OCI-M1 (cell line): ENCODE data around the gene ZNF276.
A peak's percentile ranks its signal among the peaks of the same experiment; 100 is the strongest.
"Not testable (repeated sequence)": the region's sequence is repeated elsewhere in the genome, so short reads cannot be mapped to it uniquely, and the experiment has no call there.

Source experiments
- DNase-seq: peaks from one replicate; lab custom pipeline; 2025; lab: John Stamatoyannopoulos, UW

ZNF276 gene

GRCh38 chr16:89720813-89721545 lies at the start of gene ZNF276, which contains the start of gene VPS9D1:
Gene ZNF276, plus strand, starts transcription at chr16:89721537. Its CDS starts 104 bp downstream, at chr16:89721641.
Gene VPS9D1, minus strand, starts transcription at chr16:89720898. Its CDS starts 37 bp downstream, at chr16:89720861.
- DNase-seq: peak; percentile 92

GRCh38 chr16:89671565-89671964 lies 49.8 kb upstream of the ZNF276 start:
- DNase-seq: not testable (repeated sequence)

- no peak for DNase-seq
These were observed 49.0 kb upstream of the ZNF276 start for GRCh38 chr16:89672177-89672941.

- peak; percentile 46 for DNase-seq
These were observed 43.1 kb upstream of the ZNF276 start for GRCh38 chr16:89678258-89678657.

- no peak for DNase-seq
These were observed 35.4 kb upstream of the ZNF276 start for GRCh38 chr16:89685916-89686315.

- peak; percentile 97 for DNase-seq
These were observed 34.7 kb upstream of the ZNF276 start, which contains the start of gene CDK10 for GRCh38 chr16:89686520-89687091. Gene CDK10, plus strand, starts transcription at chr16:89686689. Its CDS starts 22 bp downstream, at chr16:89686711.

- DNase-seq: peak; percentile 60
These were observed 34.0 kb upstream of the ZNF276 start for GRCh38 chr16:89687092-89687940.

GRCh38 chr16:89688395-89688794 lies 32.9 kb upstream of the ZNF276 start:
- no peak for DNase-seq

GRCh38 chr16:89689142-89689541 lies 32.2 kb upstream of the ZNF276 start:
- DNase-seq: no peak

GRCh38 chr16:89689621-89690020 lies 31.7 kb upstream of the ZNF276 start:
- not testable (repeated sequence) for DNase-seq

- no peak for DNase-seq
These were observed 30.9 kb upstream of the ZNF276 start for GRCh38 chr16:89690392-89690901.

- DNase-seq: no peak
These were observed 29.9 kb upstream of the ZNF276 start for GRCh38 chr16:89691231-89691985.

GRCh38 chr16:89691986-89692569 lies 29.3 kb upstream of the ZNF276 start:
- DNase-seq: no peak

GRCh38 chr16:89693289-89693731 lies 28.0 kb upstream of the ZNF276 start:
- DNase-seq: no peak

- DNase-seq: no peak
These were observed 27.2 kb upstream of the ZNF276 start for GRCh38 chr16:89693931-89694783.

- DNase-seq: not testable (repeated sequence)
These were observed 26.6 kb upstream of the ZNF276 start for GRCh38 chr16:89694784-89695085.

- DNase-seq: no peak
These were observed 26.1 kb upstream of the ZNF276 start for GRCh38 chr16:89695086-89695874.

- no peak for DNase-seq
These were observed 25.3 kb upstream of the ZNF276 start for GRCh38 chr16:89695875-89696669.
